HCT116 (cell line): ENCODE measurements around the gene FBXL14. TPM values are rescaled to one million over a fixed set of nuclear protein-coding genes. Genes with fewer than 3 reads are reported as not detected.

Source experiments
- ATAC-seq: fragments of 200-7000 bp; cut with Tn5 transposase; 2 replicates; pipeline ENCODE4 v1.9.1; 2020; ENCODE audit warnings: mild to moderate bottlenecking, moderate library complexity
- BruUV-seq: library from RNA; stranded (reverse); fragments of 400-500 nt; replicated peaks from 2 replicates; lab custom pipeline; 2021; lab: Mats Ljungman, UMichigan
- CTCF ChIA-PET: fragments of 300-600 bp; sonication (Branson Sonifier 250); formaldehyde crosslinking; loops from one replicate; lab custom pipeline; 2021; ENCODE audit warnings: antibody characterized with exemption; lab: Charles Lee
- POLR2A ChIA-PET: fragments of 300-600, 350-600 bp; sonication (Branson Sonifier 250); formaldehyde crosslinking; loops from one replicate; lab custom pipeline; 2021; ENCODE audit warnings: antibody characterized with exemption; lab: Charles Lee
- RAD21 ChIA-PET, 2 experiments: fragments of 300-600 bp; sonication (Branson Sonifier 250); formaldehyde crosslinking; loops; one replicate each; lab custom pipeline; 2023; ENCODE audit warnings: low total read pairs in 2 of 2; ENCODE audit not compliant: uncharacterized antibody in 2 of 2, unreplicated experiment in 2 of 2, low non-redundant PET in 1 of 2; lab: Charles Lee
- DNase-seq: peaks from one replicate; pipeline ENCODE4 v3.0.0-alpha.2; 2010; ENCODE audit warnings: low read depth, low spot score
- H2AFZ ChIP-seq: fragments of 200-600 bp; shearing (Covaris generic), sonication (generic); 2 replicates; pipeline ENCODE4 v1.6.1; 2017; ENCODE audit warnings: low read depth, mixed run types, mixed read lengths, antibody characterized with exemption, low read length; ENCODE audit not compliant: poor library complexity, severe bottlenecking
- H3K27ac ChIP-seq: 2 replicates; pipeline ENCODE4 v1.5.1; 2012; ENCODE audit warnings: low read depth, low read length
- H3K27me3 ChIP-seq: fragments of 200-600 bp; sonication (generic); 2 replicates; pipeline ENCODE4 v1.6.1; 2016; ENCODE audit warnings: mixed run types, low read length, mixed read lengths; ENCODE audit not compliant: insufficient read depth
- H3K36me3 ChIP-seq, 2 experiments: fragments of 200-500 bp in 1 of 2; fragments of 200-600 bp in 1 of 2; sonication (Bioruptor generic) in 1 of 2; sonication (generic) in 1 of 2; 2 replicates each; pipeline versions ENCODE4 v1.5.1 to v1.6.1; 2014 to 2016; ENCODE audit warnings: low read length in 2 of 2, inconsistent platforms in 1 of 2, mixed read lengths in 1 of 2, mixed run types in 1 of 2; ENCODE audit not compliant: insufficient read depth in 2 of 2, control insufficient read depth in 1 of 2
- H3K4me1 ChIP-seq, 2 experiments: fragments of 200-600 bp in 1 of 2; sonication (generic) in 1 of 2; 2 replicates each; pipeline versions ENCODE4 v1.5.1 to v1.6.1; 2012 to 2017; ENCODE audit warnings: low read length in 2 of 2, inconsistent platforms in 1 of 2, mild to moderate bottlenecking in 1 of 2, mixed read lengths in 1 of 2, mixed run types in 1 of 2, moderate library complexity in 1 of 2; ENCODE audit not compliant: insufficient read depth in 2 of 2, control insufficient read depth in 1 of 2
- H3K4me2 ChIP-seq: fragments of 200-600 bp; sonication (generic); 2 replicates; pipeline ENCODE4 v1.6.1; 2017; ENCODE audit warnings: mixed run types, low read length, mixed read lengths
- H3K4me3 ChIP-seq, 2 experiments: fragments of 200-600 bp in 1 of 2; sonication (generic) in 1 of 2; replicated peaks in 1 of 2; 2 replicates each; pipeline ENCODE4 v1.5.1; 2011 to 2016; ENCODE audit warnings: low read length in 2 of 2, control low read depth in 1 of 2, low read depth in 1 of 2, mild to moderate bottlenecking in 1 of 2, mixed read lengths in 1 of 2, mixed run types in 1 of 2
- H3K79me2 ChIP-seq: fragments of 200-600 bp; sonication (generic); 2 replicates; pipeline ENCODE4 v1.6.1; 2017; ENCODE audit warnings: mild to moderate bottlenecking, mixed run types, low read length, moderate library complexity, mixed read lengths; ENCODE audit not compliant: insufficient read depth
- H3K9ac ChIP-seq: fragments of 200-600 bp; sonication (generic); 2 replicates; pipeline ENCODE4 v1.6.1; 2016; ENCODE audit warnings: low read length, mixed read lengths
- H3K9me2 ChIP-seq: fragments of 200-600 bp; sonication (generic), shearing (Covaris generic); 2 replicates; pipeline ENCODE4 v1.6.1; 2017; ENCODE audit warnings: mixed run types, mild to moderate bottlenecking, moderate library complexity; ENCODE audit not compliant: insufficient read depth
- H3K9me3 ChIP-seq, 2 experiments: fragments of 200-500 bp in 1 of 2; fragments of 200-600 bp in 1 of 2; sonication (Bioruptor generic) in 1 of 2; sonication (generic) in 1 of 2; 2 replicates each; pipeline ENCODE4 v1.6.1; 2014 to 2017; ENCODE audit warnings: low read length in 2 of 2, mixed read lengths in 2 of 2, inconsistent platforms in 1 of 2, low read depth in 1 of 2, mild to moderate bottlenecking in 1 of 2, mixed run types in 1 of 2, moderate library complexity in 1 of 2; ENCODE audit not compliant: control insufficient read depth in 1 of 2, insufficient read depth in 1 of 2
- H4K20me1 ChIP-seq: fragments of 200-600 bp; sonication (generic), shearing (Covaris generic); 2 replicates; pipeline ENCODE4 v1.6.1; 2017; ENCODE audit warnings: mixed run types, mild to moderate bottlenecking, moderate library complexity; ENCODE audit not compliant: insufficient read depth
- EGR1 ChIP-seq: IDR thresholded peaks from 2 replicates; pipeline ENCODE4 v1.6.1; 2012; ENCODE audit warnings: low read depth
- ELF1 ChIP-seq: IDR thresholded peaks from 2 replicates; pipeline ENCODE4 v1.6.1; 2012; ENCODE audit warnings: low read depth, borderline replicate concordance
- FOSL1 ChIP-seq: IDR thresholded peaks from 2 replicates; pipeline ENCODE4 v1.6.1; 2012; ENCODE audit warnings: low read depth
- MAX ChIP-seq: IDR thresholded peaks from 2 replicates; pipeline ENCODE4 v1.6.1; 2012
- POLR2A ChIP-seq: IDR thresholded peaks from 2 replicates; pipeline ENCODE4 v1.7.0; 2011; ENCODE audit warnings: borderline replicate concordance; ENCODE audit not compliant: insufficient read depth, insufficient read length; ENCODE audit errors: extremely low read depth
- POLR2AphosphoS5 ChIP-seq: IDR thresholded peaks from 2 replicates; pipeline ENCODE4 v1.6.1; 2011; ENCODE audit warnings: mild to moderate bottlenecking, low read depth, low read length, moderate library complexity
- RAD21 ChIP-seq: IDR thresholded peaks from 2 replicates; pipeline ENCODE4 v1.6.1; 2012; ENCODE audit warnings: low read depth, mild to moderate bottlenecking
- SIN3A ChIP-seq: IDR thresholded peaks from 2 replicates; pipeline ENCODE4 v1.6.1; 2012; ENCODE audit warnings: low read depth
- SRF ChIP-seq: IDR thresholded peaks from 2 replicates; pipeline ENCODE4 v1.6.1; 2012; ENCODE audit warnings: low read depth
- TCF7L2 ChIP-seq: IDR thresholded peaks from 2 replicates; pipeline ENCODE4 v1.7.0; 2011; ENCODE audit warnings: borderline replicate concordance, inconsistent platforms; ENCODE audit not compliant: insufficient read depth, insufficient read length; ENCODE audit errors: extremely low read depth
- YY1 ChIP-seq: IDR thresholded peaks from 2 replicates; pipeline ENCODE4 v1.6.1; 2011; ENCODE audit warnings: low read length, low read depth, moderate library complexity, mild to moderate bottlenecking; ENCODE audit not compliant: insufficient replicate concordance; ENCODE audit errors: extremely low read depth
- ZFX ChIP-seq: fragments of 450-650 bp; IDR thresholded peaks from 2 replicates; pipeline ENCODE4 v1.6.1; 2017
- ZNF274 ChIP-seq: fragments of 200-500 bp; sonication (Bioruptor generic); IDR thresholded peaks from 2 replicates; pipeline ENCODE4 v1.6.1; 2014; ENCODE audit warnings: mild to moderate bottlenecking, low read depth, low read length, inconsistent platforms
- intact Hi-C: fragments of 100-400 bp; cut with micrococcal nuclease; formaldehyde crosslinking; loops from 2 replicates; pipeline ENCODE4 v1.10.0; 2022
- total RNA-seq: library from RNA; stranded (reverse); gene quantifications from one replicate; pipeline ENCODE4 v1.2.1, GENCODE V29; 2021; ENCODE audit not compliant: unreplicated experiment
- TF ChIP-seq, protein P1 (sequence below): IDR thresholded peaks from 2 replicates; pipeline ENCODE4 v1.6.1; 2011; ENCODE audit warnings: mild to moderate bottlenecking, low read length, moderate library complexity; ENCODE audit not compliant: insufficient replicate concordance; ENCODE audit errors: extremely low read depth

Gene FBXL14
- total RNA-seq, 1 experiment from 2014 or later = 19.0 TPM

DNA sequence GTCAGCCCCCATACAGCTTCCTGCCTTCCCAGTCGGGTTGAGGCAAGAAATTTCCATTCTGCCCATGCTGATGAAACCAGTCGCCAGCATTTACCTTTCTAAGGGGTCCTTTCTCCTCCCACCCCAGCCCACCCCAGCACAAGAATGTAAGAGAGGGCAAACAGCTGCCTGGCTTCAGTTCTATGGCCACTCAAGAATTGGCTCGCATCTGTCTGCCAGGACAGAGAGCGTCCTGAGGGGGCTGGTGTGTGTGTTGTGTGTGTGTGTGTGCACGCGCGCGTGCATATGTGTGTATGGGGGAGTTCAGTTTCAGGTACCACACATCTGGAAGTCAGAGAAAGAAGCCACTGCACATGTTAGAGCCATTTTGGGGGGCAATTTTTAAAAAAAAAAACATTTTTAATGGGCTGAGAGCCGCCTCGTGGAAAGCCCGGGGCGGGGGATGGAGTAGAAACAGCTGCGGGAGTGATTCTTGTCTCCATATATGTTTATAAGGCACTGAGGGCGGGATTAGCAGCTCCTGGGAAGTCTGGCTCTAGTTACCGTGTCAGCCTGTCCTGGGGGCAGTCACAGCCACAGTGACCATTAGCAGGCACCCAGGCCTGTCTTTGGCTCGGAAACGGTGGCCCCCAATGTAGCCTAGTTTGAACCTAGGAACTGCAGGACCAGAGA is 34.4 kb upstream of the FBXL14 start, which contains the start of gene WNT5B:
Gene WNT5B (plus strand): TSS at position 566 of the 672 bp plus-strand sequence. CDS start 2,124 bp downstream, outside the sequence.
- DNase-seq (no peak), ATAC-seq (no peak)
- peaks cover 3 to 16% of the 10 kb centered on the region in 2 experiments; a peak in 3 of 4 replicates for H3K4me1 ChIP-seq
- no peaks in the 10 kb centered on the region for H3K36me3 ChIP-seq
- H3K9me3 ChIP-seq = no peaks in the 10 kb centered on the region
- POLR2A ChIA-PET = no interaction called here
- 0 out of 2 replicates have a peak, but pooled peaks cover 6% of the 10 kb centered on the region for H3K27me3 ChIP-seq
- BruUV-seq = no TSS peak
- no peak for TF ChIP-seq SRF
- no peak for TF ChIP-seq SIN3A
- no peak for TF ChIP-seq TCF7L2
- no peak for TF ChIP-seq ZNF274
- TF ChIP-seq YY1 = no peak
- no peak for TF ChIP-seq ZFX
- TF ChIP-seq, all 23 proteins: peak for 0
- Histone ChIP-seq H2AFZ (peak within 1 kb of the TSS; percentile 49), H3K4me2 (peak within 1 kb of the TSS; percentile 96), H4K20me1 (no peaks in the 10 kb centered on the region), H3K79me2 (no peaks in the 10 kb centered on the region), H3K27ac (no peak within 1 kb of the TSS; the same call in 1 of the 2 replicates), H3K4me3 (peak within 1 kb of the TSS; percentile 43 to 59), H3K9ac (peak within 1 kb of the TSS; percentile 35; the same call in 1 of the 2 replicates), H3K9me2 (no peaks in the 10 kb centered on the region)
- CTCF ChIA-PET = interaction anchor here (0.9 to 2.3 kb wide), 4 partner anchors 23 to 511 kb away, joined by 3 to 14 read pairs (median 4); no protein-coding TSS in a partner anchor
- intact Hi-C loops = no loop called here
- RAD21 ChIA-PET = no interaction called here

- intact Hi-C loops = no loop called here
- no peak overlapping the region for H3K9ac ChIP-seq
- ChIA-PET RAD21 (no interaction called here), POLR2A (no interaction called here), CTCF (no interaction called here)
- BruUV-seq = no TSS peak
- H3K27me3 ChIP-seq = no peaks in the 10 kb centered on the region
- H2AFZ ChIP-seq = no peak overlapping the region
- H4K20me1 ChIP-seq = no peaks in the 10 kb centered on the region
- no peaks in the 10 kb centered on the region for H3K4me1 ChIP-seq
- no peak overlapping the region for H3K4me2 ChIP-seq
- DNase-seq (no peak), ATAC-seq (no peak)
- no peaks in the 10 kb centered on the region for H3K9me3 ChIP-seq
- no peaks in the 10 kb centered on the region for H3K9me2 ChIP-seq
- H3K79me2 ChIP-seq = no peaks in the 10 kb centered on the region
- no peaks in the 10 kb centered on the region for H3K36me3 ChIP-seq
- H3K4me3 ChIP-seq = no peak overlapping the region
- no peak overlapping the region for H3K27ac ChIP-seq
- TF ChIP-seq ELF1 (no peak), SIN3A (no peak), MAX (no peak), ZFX (no peak), TCF7L2 (no peak), POLR2AphosphoS5 (no peak), POLR2A (no peak), FOSL1 (no peak), RAD21 (no peak), EGR1 (no peak)
- TF ChIP-seq, protein P1, sequence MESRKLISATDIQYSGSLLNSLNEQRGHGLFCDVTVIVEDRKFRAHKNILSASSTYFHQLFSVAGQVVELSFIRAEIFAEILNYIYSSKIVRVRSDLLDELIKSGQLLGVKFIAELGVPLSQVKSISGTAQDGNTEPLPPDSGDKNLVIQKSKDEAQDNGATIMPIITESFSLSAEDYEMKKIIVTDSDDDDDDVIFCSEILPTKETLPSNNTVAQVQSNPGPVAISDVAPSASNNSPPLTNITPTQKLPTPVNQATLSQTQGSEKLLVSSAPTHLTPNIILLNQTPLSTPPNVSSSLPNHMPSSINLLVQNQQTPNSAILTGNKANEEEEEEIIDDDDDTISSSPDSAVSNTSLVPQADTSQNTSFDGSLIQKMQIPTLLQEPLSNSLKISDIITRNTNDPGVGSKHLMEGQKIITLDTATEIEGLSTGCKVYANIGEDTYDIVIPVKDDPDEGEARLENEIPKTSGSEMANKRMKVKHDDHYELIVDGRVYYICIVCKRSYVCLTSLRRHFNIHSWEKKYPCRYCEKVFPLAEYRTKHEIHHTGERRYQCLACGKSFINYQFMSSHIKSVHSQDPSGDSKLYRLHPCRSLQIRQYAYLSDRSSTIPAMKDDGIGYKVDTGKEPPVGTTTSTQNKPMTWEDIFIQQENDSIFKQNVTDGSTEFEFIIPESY = no peak
Measured at GRCh38 chr12:1622406-1622805, 28.0 kb upstream of the FBXL14 start.
